Epidermal melanocyte (primary cell): ENCODE results near the gene DGKG.

Experiments used
- DNase-seq: peaks from one replicate; pipeline ENCODE4 v3.0.0; 2011; ENCODE audit warnings: low spot score; ENCODE audit not compliant: insufficient read length

DGKG gene

GRCh38 chr3:186110975-186111974 lies 250.8 kb downstream of the DGKG start:
- DNase-seq: no peak

- no peak for DNase-seq
Observed at GRCh38 chr3:186109897-186110803, 251.9 kb downstream of the DGKG start.

- DNase-seq: peak; percentile 96
Observed at GRCh38 chr3:186108941-186109865, 252.8 kb downstream of the DGKG start, which contains the start of gene ETV5. Gene ETV5 (minus strand): TSS chr3:186109089. CDS start chr3:186105868, 3,221 bp downstream.

GRCh38 chr3:186108106-186108940 lies 253.7 kb downstream of the DGKG start:
- peak; percentile 54 for DNase-seq

GRCh38 chr3:186107215-186108105 lies 254.6 kb downstream of the DGKG start:
- peak; percentile 32 for DNase-seq

- no peak for DNase-seq
Observed at GRCh38 chr3:186105543-186105942, 256.5 kb downstream of the DGKG start.

GRCh38 chr3:186102687-186103086 lies 259.3 kb downstream of the DGKG start:
- no peak for DNase-seq

GRCh38 chr3:186100398-186100797 lies 261.6 kb downstream of the DGKG start:
- DNase-seq: no peak

GRCh38 chr3:186099178-186099577 lies 262.9 kb downstream of the DGKG start:
- DNase-seq: no peak

GRCh38 chr3:186098740-186099139 lies 263.3 kb downstream of the DGKG start:
- no peak for DNase-seq

- peak; percentile 87 for DNase-seq
Observed at GRCh38 chr3:186097663-186098451, 264.2 kb downstream of the DGKG start.

GRCh38 chr3:186097317-186097662 lies 264.7 kb downstream of the DGKG start:
- DNase-seq: no peak
